ENCODE measurements around the gene RLF.
A peak's percentile ranks its signal among the peaks of the same experiment; 100 is the strongest.

RLF gene

GRCh38 chr1:40247655-40248054, 86.5 kb downstream of the RLF start, which contains the start of gene TMCO2:
TSS of gene TMCO2 (plus strand) at chr1:40247937. CDS start at chr1:40247994, 57 bp downstream.
- DNase-seq: no peak
- no peaks in the 10 kb centered on the region for H3K27me3 ChIP-seq
- no peaks in the 10 kb centered on the region for H3K9me3 ChIP-seq
- H3K4me1 ChIP-seq: no peaks in the 10 kb centered on the region
- no peak within 1 kb of the TSS for H3K4me3 ChIP-seq (ENCODE audit: low read depth, low read length)
- TF ChIP-seq CTCF (IDR thresholded peaks at IDR 0.05; ENCODE audit: low read depth, low read length): no peak
- no peaks in the 10 kb centered on the region for H3K36me3 ChIP-seq

- no peak for TF ChIP-seq CTCF (IDR thresholded peaks at IDR 0.05; ENCODE audit: low read depth, low read length)
- H3K4me1 ChIP-seq: no peaks in the 10 kb centered on the region
- DNase-seq: no peak
- no peaks in the 10 kb centered on the region for H3K36me3 ChIP-seq
- no peak overlapping the region for H3K4me3 ChIP-seq (ENCODE audit: low read depth, low read length)
- H3K9me3 ChIP-seq: no peaks in the 10 kb centered on the region
- H3K27me3 ChIP-seq: no peaks in the 10 kb centered on the region
These were observed 87.2 kb downstream of the RLF start for GRCh38 chr1:40248412-40248811.

- no peak for TF ChIP-seq CTCF (IDR thresholded peaks at IDR 0.05; ENCODE audit: low read depth, low read length)
- Histone ChIP-seq H3K4me3 (ENCODE audit: low read depth, low read length) (no peak overlapping the region), H3K36me3 (no peaks in the 10 kb centered on the region), H3K4me1 (no peaks in the 10 kb centered on the region), H3K9me3 (no peaks in the 10 kb centered on the region), H3K27me3 (no peaks in the 10 kb centered on the region)
- DNase-seq: no peak
These were observed 90.3 kb downstream of the RLF start for GRCh38 chr1:40251456-40251855.

- Histone ChIP-seq H3K4me1 (no peaks in the 10 kb centered on the region), H3K9me3 (no peaks in the 10 kb centered on the region), H3K27me3 (no peaks in the 10 kb centered on the region), H3K4me3 (ENCODE audit: low read depth, low read length) (no peak overlapping the region), H3K36me3 (peaks cover 3% of the 10 kb centered on the region; the same call in 1 of the 2 replicates)
- no peak for DNase-seq
- no peak for TF ChIP-seq CTCF (IDR thresholded peaks at IDR 0.05; ENCODE audit: low read depth, low read length)
These were observed 91.4 kb downstream of the RLF start for GRCh38 chr1:40252601-40253000.

- H3K4me3 ChIP-seq (ENCODE audit: low read depth, low read length): no peak overlapping the region
- H3K36me3 ChIP-seq: peaks cover 3% of the 10 kb centered on the region; the same call in 1 of the 2 replicates
- H3K9me3 ChIP-seq: no peaks in the 10 kb centered on the region
- H3K27me3 ChIP-seq: no peaks in the 10 kb centered on the region
- no peaks in the 10 kb centered on the region for H3K4me1 ChIP-seq
- DNase-seq: no peak
- TF ChIP-seq CTCF (IDR thresholded peaks at IDR 0.05; ENCODE audit: low read depth, low read length): no peak
These were observed 94.0 kb downstream of the RLF start for GRCh38 chr1:40255231-40255630.

GRCh38 chr1:40256401-40257084, 95.4 kb downstream of the RLF start:
- Histone ChIP-seq H3K4me1 (no peaks in the 10 kb centered on the region), H3K9me3 (no peaks in the 10 kb centered on the region), H3K36me3 (peaks cover 3% of the 10 kb centered on the region), H3K27me3 (no peaks in the 10 kb centered on the region), H3K4me3 (ENCODE audit: low read depth, low read length) (peak overlapping the region; percentile 94)
- no peak for DNase-seq
- TF ChIP-seq CTCF (IDR thresholded peaks at IDR 0.05; ENCODE audit: low read depth, low read length): no peak

Data from BE2C (cell line).